NT2/D1 (cell line): ENCODE measurements around the gene TBC1D5.
"Not testable (repeated sequence)": the region's sequence is repeated elsewhere in the genome, so short reads cannot be mapped to it uniquely, and the experiment has no call there.

Experiments used
- DNase-seq: peaks from one replicate; pipeline ENCODE4 v3.0.0-alpha.2; 2011; ENCODE audit warnings: low read depth, low spot score
- H3K27me3 ChIP-seq: 2 replicates; pipeline ENCODE4 v1.6.0; 2011; ENCODE audit warnings: mild to moderate bottlenecking; ENCODE audit not compliant: insufficient read length, insufficient read depth
- H3K36me3 ChIP-seq: 2 replicates; pipeline ENCODE4 v1.6.1; 2011; ENCODE audit warnings: mild to moderate bottlenecking, low read length, mixed read lengths; ENCODE audit not compliant: insufficient read depth, insufficient read length
- H3K4me1 ChIP-seq: 2 replicates; pipeline ENCODE4 v1.5.1; 2011; ENCODE audit not compliant: insufficient read depth, insufficient read length
- H3K4me3 ChIP-seq: 2 replicates; pipeline ENCODE4 v1.5.1; 2011; ENCODE audit warnings: low read depth; ENCODE audit not compliant: insufficient read length
- H3K9ac ChIP-seq: 2 replicates; pipeline ENCODE4 v1.6.0; 2011; ENCODE audit warnings: low read depth; ENCODE audit not compliant: insufficient read length
- H3K9me3 ChIP-seq: 2 replicates; pipeline ENCODE4 v1.5.1; 2011; ENCODE audit warnings: mild to moderate bottlenecking, low read length; ENCODE audit not compliant: insufficient read depth
- SUZ12 ChIP-seq: IDR thresholded peaks from 2 replicates; pipeline ENCODE4 v1.6.1; 2011; ENCODE audit not compliant: insufficient read length, insufficient read depth; ENCODE audit errors: extremely low read depth
- YY1 ChIP-seq: IDR thresholded peaks from 2 replicates; pipeline ENCODE4 v1.6.1; 2011; ENCODE audit not compliant: insufficient read length, insufficient read depth
- ZNF274 ChIP-seq: IDR thresholded peaks from 2 replicates; pipeline ENCODE4 v1.6.1; 2011; ENCODE audit warnings: mild to moderate bottlenecking, low read depth, low read length

The TBC1D5 gene

DNA sequence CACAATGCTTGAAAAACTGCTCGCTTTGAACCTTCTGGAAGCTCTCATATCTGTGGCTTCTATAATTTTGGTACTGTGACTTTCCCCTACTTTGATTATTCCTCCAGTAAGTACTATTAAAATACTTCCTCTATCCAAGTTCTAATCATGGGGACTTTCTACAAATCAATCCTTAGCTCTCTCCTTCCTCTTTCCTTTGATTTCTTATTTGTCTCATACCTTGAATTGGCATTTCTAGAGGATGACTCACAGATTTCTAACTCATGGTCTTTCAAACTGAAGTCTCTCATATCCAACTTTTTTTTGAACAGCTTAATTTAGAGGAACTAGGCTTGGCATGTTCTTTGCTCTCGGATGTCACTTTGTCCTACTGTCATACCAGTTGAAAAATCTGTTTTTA, 241.8 kb downstream of the TBC1D5 start:
- Histone ChIP-seq H3K4me1 (no peaks in the 10 kb centered on the region), H3K36me3 (no peaks in the 10 kb centered on the region), H3K9ac (no peak overlapping the region), H3K9me3 (no peaks in the 10 kb centered on the region), H3K27me3 (no peaks in the 10 kb centered on the region), H3K4me3 (no peak overlapping the region)
- DNase-seq: no peak
- TF ChIP-seq ZNF274 (no peak), SUZ12 (no peak), YY1 (no peak)

DNA sequence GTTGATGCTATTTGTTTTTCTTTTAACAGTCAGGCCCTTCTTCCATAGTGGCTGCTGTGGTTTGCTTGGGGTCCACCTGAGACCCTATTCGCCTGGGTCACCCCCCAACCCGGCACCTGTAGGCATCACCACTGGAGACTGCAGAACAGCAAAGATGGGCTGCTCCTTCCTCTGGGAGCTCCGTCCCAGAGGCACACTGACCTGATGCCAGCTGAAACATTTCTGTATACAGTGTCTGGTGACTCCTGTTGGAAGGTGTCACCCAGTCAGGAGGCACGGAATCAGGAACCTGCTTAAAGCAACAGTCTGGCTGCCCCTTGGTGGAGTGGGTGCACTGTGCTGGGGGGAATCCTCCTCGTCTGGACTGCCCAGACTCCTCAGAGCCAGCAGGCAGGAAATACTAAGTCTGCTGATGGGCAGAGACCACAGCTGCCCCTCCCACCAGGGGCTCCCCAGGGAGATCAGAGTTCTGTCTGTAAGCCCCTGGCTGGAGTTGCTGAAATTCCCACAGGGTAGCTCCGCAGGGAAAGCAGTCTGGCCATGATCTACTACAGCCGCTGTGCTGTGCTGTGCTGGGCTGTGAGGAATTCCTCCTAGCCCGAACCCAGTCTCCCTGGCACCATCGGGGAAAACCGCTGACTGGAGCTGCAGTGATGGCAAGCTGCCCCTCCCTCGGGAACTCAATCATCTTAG, 248.2 kb downstream of the TBC1D5 start:
- DNase-seq: no peak
- Histone ChIP-seq H3K36me3 (no peaks in the 10 kb centered on the region), H3K4me1 (no peaks in the 10 kb centered on the region), H3K9ac (no peak overlapping the region), H3K27me3 (no peaks in the 10 kb centered on the region), H3K4me3 (no peak overlapping the region), H3K9me3 (no peaks in the 10 kb centered on the region)
- TF ChIP-seq YY1: no peak
- TF ChIP-seq ZNF274: no peak
- TF ChIP-seq SUZ12: no peak

DNA sequence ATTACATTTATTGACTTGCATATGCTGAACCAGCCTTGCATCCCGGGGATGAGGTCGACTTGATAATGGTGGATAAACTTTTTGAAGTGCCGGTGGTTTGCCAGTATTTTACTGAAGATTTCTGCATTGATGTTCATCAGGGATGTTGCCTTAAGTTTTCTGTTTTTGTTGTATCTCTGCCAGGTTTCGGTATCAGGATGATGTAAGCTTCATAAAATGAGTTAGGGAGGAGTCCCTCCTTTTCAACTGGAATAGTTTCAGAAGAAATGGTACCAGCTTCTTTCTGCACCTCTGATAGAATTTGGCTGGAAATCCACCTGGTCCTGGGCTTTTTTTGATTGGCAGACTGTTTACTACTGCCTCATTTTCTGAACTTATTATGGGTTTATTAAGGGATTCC, 250.8 kb downstream of the TBC1D5 start:
- Histone ChIP-seq H3K27me3 (no peaks in the 10 kb centered on the region), H3K36me3 (no peaks in the 10 kb centered on the region), H3K9ac (no peak overlapping the region), H3K9me3 (no peaks in the 10 kb centered on the region; the same call in 1 of the 2 replicates), H3K4me1 (no peaks in the 10 kb centered on the region), H3K4me3 (no peak overlapping the region)
- no peak for DNase-seq
- TF ChIP-seq YY1 (no peak), ZNF274 (no peak), SUZ12 (no peak)

DNA sequence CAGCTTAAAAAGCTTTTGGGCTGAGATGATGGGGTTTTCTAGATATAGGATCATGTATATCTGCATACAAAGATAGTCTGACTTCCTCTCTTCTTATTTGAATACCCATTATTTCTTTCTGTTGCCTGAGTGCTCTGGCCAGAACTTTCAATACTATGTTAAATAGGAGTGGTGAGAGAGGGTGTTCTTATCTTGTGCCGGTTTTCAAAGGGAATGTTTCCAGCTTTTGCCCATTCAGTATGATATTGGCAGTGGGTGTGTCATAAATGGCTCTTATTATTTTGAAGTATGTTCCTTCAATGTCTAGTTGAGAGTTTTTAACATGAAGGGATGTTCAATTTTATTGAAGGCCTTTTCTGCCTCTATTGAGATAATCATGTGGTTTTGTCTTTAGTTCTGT, 251.2 kb downstream of the TBC1D5 start:
- H3K9me3 ChIP-seq, DNase-seq, H3K27me3 ChIP-seq, H3K36me3 ChIP-seq, H3K4me1 ChIP-seq, H3K4me3 ChIP-seq, H3K9ac ChIP-seq: not testable (repeated sequence)

DNA sequence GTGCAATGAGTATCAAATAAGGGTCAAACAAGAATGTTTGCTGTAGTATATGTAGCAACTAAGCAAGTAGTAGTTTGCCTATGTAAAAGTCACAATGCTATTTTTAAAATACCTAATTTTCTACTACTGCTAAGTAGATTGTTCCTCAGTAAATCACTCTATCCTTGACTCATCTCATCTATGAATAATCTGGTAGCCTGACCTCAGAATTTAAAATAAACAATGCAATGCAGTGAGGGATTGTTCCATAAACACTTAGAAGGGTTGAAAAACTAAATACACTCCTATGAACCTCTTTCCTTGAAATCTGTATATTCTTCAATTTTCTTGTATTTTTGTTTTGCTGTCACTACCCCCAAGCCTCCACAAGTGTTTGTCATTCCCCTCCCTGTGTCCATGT, 253.3 kb downstream of the TBC1D5 start:
- no peak for TF ChIP-seq YY1
- TF ChIP-seq ZNF274: no peak
- no peak for TF ChIP-seq SUZ12
- DNase-seq: no peak
- Histone ChIP-seq H3K36me3 (no peaks in the 10 kb centered on the region), H3K9ac (no peak overlapping the region), H3K9me3 (no peaks in the 10 kb centered on the region; the same call in 1 of the 2 replicates), H3K4me1 (no peaks in the 10 kb centered on the region), H3K4me3 (no peak overlapping the region), H3K27me3 (no peaks in the 10 kb centered on the region)

DNA sequence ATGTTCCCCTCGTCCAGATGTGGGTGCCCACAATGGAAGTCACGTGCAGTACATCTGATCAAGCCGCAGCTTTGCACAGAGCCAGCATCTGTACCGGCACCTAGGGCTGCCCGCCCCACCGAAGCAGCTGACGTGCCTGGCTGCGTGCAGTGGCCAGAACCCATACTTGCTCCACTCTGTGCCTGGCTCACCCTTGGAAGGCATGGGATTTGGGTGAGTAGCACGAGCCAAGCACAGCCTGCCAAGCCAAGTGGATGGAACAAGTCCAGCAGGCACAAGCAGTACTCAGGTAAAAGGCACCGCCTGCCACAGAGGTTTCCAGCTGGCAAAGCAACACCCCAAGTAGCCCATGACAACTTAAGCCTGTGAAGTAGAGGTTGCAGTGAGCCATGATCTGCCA, 261.3 kb downstream of the TBC1D5 start:
- no peak for DNase-seq
- no peaks in the 10 kb centered on the region for H3K4me1 ChIP-seq
- no peak overlapping the region for H3K4me3 ChIP-seq
- no peak overlapping the region for H3K9ac ChIP-seq
- H3K9me3 ChIP-seq: peaks cover 9% of the 10 kb centered on the region; the same call in 1 of the 2 replicates
- TF ChIP-seq SUZ12 (no peak), YY1 (no peak)
- H3K36me3 ChIP-seq: peaks cover 3% of the 10 kb centered on the region
- H3K27me3 ChIP-seq: no peaks in the 10 kb centered on the region

DNA sequence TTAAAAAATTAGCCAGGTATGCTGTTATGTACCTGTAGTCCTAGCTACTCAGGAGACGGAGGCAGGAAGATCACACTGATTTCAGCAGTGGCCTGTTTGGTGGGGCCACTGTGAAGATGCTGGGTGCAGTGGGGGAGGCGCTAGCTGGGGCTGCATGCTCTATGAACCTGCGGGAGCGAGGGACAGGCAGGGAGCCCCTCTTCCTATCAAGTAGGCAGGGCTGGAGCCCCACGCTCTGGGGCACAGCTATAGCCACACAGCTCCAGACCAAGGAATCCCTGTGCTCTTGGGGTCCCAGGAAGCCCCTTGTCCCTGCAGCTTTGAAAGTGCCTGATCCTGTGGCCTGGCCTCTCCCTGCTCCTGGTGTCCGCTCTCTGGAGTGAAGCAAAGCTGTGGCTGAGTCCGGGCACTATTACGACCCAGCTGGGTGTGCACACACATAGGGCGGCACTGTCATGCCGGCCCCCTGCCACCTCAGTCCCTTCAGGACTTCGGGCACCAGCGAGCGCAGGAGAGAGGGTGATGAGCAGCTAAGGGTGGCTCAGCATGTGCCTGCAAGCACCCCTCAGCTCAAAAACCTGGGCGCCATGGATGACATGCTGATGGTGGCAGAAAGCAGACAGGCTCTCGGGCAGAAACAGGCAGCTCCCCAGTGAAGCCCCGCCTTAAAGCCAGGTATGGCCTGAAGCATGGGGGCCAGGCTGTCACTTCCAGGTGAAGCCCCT, 262.6 kb downstream of the TBC1D5 start:
- no peaks in the 10 kb centered on the region for H3K27me3 ChIP-seq
- no peak for DNase-seq
- H3K9ac ChIP-seq: no peak overlapping the region
- H3K4me1 ChIP-seq: no peaks in the 10 kb centered on the region
- TF ChIP-seq ZNF274 (no peak), SUZ12 (no peak), YY1 (no peak)
- peaks cover 3% of the 10 kb centered on the region for H3K36me3 ChIP-seq
- H3K4me3 ChIP-seq: no peak overlapping the region
- H3K9me3 ChIP-seq: peaks cover 9% of the 10 kb centered on the region; the same call in 1 of the 2 replicates
